Fibroblast of skin of left biceps (primary cell): ENCODE measurements around the gene OR8G1.
"Not testable (repeated sequence)": the region's sequence is repeated elsewhere in the genome, so short reads cannot be mapped to it uniquely, and the experiment has no call there.

Experiments used
- DNase-seq, 2 experiments: peaks; one replicate each; pipeline ENCODE4 v3.0.0-alpha.2; 2013; ENCODE audit warnings: low read depth in 2 of 2

The OR8G1 gene

GRCh38 chr11:124240621-124241397 lies at the start of gene OR8G1:
OR8G1 (plus strand) TSS chr11:124241095; CDS start chr11:124249676, 8,581 bp downstream.
- DNase-seq = no peak

DNA sequence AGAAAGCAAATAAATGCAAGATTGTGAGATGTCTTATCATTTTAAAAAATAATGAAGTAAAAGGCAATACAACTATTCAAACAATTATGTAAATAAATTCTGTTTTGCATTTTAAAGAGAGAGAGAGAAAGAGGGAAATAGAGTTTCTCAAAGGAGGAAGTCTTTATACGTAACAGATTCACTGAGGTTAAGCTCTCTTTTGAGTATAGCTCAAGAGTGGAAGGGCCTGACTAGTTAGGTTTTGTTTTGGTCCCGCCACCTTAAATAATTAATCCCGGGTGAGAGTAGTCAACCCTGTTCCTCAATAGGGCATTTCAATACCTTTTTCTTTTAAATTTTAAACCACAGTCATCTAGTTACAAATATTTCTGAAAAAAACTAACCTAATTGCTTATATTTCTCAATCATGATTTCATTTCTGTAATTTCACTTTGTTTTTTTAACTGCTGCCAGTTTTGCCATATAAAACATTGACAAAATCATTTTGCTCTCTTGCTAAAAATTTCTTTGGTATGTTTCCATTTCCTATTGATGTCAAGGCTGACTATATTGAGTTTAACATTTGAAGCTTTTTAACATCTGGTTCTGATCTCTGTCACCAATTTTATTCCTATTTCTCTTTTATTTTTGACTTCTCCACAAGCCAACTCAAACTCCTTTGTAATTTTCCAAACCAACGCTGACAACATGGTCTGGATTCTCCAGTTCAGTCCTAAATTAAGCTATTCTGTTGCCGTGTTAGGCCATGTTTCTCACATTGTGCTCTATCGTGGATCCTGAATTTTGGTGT lies 47.5 kb upstream of the OR8G1 start:
- DNase-seq = no peak

DNA sequence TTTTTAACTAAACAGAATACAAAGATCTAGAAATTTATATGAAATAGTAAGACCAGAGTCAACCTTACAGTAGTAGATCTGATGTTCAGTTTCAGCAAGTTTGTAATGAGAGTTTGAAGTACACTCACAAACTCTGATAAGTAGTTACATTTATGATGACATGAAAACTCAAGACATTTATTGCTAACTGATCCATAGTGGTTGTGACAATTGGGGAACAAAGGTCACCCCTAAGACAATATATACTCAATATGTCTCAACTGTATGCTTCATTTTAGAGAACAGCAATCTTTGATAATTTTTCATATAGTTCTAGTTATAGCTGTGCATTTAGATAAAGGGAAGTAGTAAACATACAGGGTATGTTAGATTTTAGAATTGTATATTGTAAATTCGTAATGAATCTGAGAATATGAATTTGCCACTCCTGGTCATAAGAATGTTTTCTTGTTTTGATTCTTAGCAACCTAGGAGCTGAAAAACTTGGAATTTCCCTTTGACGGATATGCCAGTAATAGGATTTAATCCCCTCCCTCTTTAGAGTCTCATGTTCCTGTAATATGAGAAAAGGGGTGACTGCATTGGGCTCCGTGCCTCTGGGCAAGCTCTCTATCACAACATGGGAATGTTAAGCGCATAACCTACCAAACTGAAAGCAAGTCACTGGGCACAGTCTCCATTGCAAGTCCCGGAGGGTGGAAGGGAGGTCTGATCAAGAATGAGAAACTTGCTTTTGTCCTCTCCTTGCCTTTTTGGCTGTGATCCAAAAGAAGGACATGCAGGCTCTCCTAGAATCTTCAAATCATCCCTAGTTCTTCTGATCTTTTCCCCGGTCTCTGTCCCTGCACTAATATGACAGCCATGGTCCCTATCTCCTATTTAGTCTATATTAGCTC lies 46.4 kb upstream of the OR8G1 start:
- no peak for DNase-seq

- peak; percentile 2 to 15 for DNase-seq
These were observed 45.6 kb upstream of the OR8G1 start for GRCh38 chr11:124195189-124195734.

- DNase-seq = no peak
These were observed 42.9 kb upstream of the OR8G1 start for GRCh38 chr11:124197999-124198398.

DNA sequence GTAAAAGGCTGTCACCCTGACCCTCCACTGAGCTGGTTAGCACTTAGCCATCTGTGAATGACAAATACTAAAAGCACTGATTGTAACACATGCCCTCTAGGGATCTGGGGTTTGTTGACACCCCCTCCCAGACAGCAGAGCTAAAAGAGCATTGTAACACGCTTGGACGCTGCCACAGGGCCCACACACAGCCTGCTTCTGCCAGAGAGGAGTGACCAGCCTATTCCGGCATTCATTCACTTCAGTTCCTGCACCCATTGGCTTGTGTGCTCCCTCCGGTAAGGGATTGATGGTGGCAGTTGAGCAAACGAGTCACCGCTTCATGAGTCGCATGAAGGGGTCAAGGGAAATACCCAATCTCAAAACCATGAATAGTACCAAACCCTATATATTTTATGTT lies 42.0 kb upstream of the OR8G1 start:
- DNase-seq = no peak

- DNase-seq = no peak
These were observed 41.2 kb upstream of the OR8G1 start for GRCh38 chr11:124199702-124200101.

- DNase-seq = no peak
These were observed 40.2 kb upstream of the OR8G1 start for GRCh38 chr11:124200671-124201070.

DNA sequence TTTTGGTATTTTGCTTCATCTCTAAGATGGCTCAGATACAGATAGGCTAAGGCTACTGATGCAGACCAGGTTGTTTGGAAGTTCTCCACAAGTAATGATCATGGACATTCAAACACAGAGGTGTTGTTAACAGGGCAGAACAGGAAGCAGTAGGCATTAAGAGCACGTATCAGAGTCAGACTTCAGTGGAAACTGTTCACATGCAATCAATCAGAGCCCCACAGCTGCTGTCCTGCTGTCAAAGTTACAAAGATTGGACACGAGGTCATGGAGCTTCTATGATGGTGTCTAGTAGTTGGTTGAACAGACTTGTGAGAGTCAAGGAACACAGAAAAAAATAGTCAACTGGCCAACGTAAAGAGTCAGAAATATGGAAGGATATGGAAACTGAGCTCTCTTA lies 37.9 kb upstream of the OR8G1 start:
- no peak for DNase-seq

- no peak for DNase-seq
These were observed 36.9 kb upstream of the OR8G1 start for GRCh38 chr11:124204008-124204407.

DNA sequence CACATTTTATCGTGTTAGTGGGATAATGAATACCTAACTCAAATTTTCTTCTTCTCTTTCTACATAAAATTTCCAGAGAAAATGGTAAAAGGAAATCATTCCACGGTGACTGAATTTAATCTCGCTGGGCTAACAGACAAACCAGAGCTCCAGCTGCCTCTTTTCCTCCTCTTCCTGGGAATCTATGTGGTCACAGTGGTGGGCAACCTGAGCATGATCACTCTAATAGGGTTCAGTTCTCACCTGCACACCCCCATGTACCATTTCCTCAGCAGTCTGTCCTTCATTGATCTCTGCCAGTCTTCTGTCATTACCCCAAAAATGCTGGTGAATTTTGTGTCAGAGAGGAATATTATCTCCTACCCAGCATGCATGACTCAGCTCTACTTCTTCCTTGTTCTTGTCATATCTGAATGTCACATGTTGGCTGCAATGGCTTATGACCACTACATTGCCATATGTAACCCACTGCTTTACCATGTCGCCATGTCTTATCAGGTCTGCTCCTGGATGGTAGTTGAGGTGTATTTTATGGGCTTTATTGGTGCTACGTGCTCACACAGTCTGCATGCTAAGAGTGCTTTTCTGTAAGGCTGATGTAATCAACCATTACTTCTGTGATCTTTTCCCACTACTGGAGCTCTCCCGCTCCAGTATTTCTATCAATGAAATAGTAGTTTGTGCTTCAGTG lies 33.6 kb upstream of the OR8G1 start:
- no peak for DNase-seq

- no peak for DNase-seq
These were observed 31.0 kb upstream of the OR8G1 start for GRCh38 chr11:124209824-124210357.

- DNase-seq = no peak
These were observed 30.5 kb upstream of the OR8G1 start for GRCh38 chr11:124210421-124210820.

DNA sequence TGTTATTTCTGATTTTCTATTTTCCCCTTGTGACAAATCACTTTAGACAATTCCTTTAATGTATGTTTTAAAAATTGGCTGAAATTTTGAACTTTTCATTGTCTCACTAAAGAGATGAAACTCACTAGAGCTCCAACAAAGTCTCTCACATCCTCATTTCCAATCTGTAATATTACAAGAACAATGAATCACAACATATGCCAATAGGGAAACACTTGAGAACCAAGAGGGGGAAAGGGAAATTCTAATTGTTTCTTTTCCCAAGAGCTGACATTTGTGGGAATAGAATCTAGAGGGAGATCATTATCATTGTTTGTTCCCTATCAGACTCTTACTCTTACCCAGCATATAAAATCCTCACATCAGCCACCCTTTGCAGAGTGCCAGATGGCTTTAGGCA lies 29.6 kb upstream of the OR8G1 start:
- DNase-seq = no peak

- DNase-seq = no peak
These were observed 26.9 kb upstream of the OR8G1 start for GRCh38 chr11:124214027-124214426.

- DNase-seq = no peak
These were observed 21.8 kb upstream of the OR8G1 start for GRCh38 chr11:124219126-124219525.

DNA sequence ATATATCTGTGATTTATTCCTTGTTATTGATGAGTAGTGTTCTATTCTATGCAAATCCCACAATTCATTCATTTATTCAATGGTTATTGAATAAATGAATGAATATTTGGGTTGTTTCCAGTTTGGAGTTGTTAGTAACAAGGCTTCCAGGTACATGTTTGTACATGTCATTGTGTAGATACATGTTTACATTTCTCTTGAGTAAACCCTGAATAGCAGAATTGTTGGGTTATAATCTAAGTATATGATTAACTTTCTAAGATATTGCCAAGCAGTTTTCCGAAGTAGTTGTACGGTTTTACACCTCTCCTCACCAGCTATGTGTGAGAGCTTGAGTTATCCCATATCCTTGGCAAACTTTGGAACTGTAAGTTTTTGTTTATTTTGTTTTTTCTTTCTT lies 18.5 kb upstream of the OR8G1 start:
- DNase-seq = no peak

- DNase-seq = not testable (repeated sequence)
These were observed 16.1 kb upstream of the OR8G1 start for GRCh38 chr11:124224618-124225423.

GRCh38 chr11:124225471-124225870 lies 15.4 kb upstream of the OR8G1 start:
- DNase-seq = no peak

GRCh38 chr11:124233376-124233775 lies 7.5 kb upstream of the OR8G1 start:
- DNase-seq = no peak
